ENCODE data around the gene AP4M1. TPM values are rescaled to one million over a fixed set of nuclear protein-coding genes. Genes with fewer than 3 reads are reported as not detected.

Gene AP4M1
- total and polyA plus RNA-seq, 9 of the 15 experiments (the other 6 are each of a cell fraction or from before 2014, with no cell fraction given), result 1.3 to 30.9 (median 14.1) TPM

- TF ChIP-seq ZNF639 (CRISPR knock-in tag; conservative IDR thresholded peaks at IDR 0.05 in 1 of 2, IDR thresholded peaks at IDR 0.05 in 1 of 2) (no peak), PREB (CRISPR knock-in tag; IDR thresholded peaks at IDR 0.05) (0 out of 2 replicates have a peak, but pooled peaks have one; percentile 52), SRSF7 (optimal IDR thresholded peaks at IDR 0.05; ENCODE audit: low read depth, low read length) (peak; percentile 19), BHLHE40 (IDR thresholded peaks at IDR 0.05; ENCODE audit: low read length) (no peak), SOX6 (IDR thresholded peaks at IDR 0.05) (0 out of 2 replicates have a peak, but pooled peaks have one; percentile 1), RERE (CRISPR knock-in tag; IDR thresholded peaks at IDR 0.05; ENCODE audit: borderline replicate concordance) (0 out of 2 replicates have a peak, but pooled peaks have one; percentile 88), RFX7 (CRISPR knock-in tag; IDR thresholded peaks at IDR 0.05) (no peak), PRMT5 (CRISPR knock-in tag; IDR thresholded peaks at IDR 0.05) (no peak), SP2 (IDR thresholded peaks at IDR 0.05; ENCODE audit: extremely low read depth, low read depth, low read length, poor library complexity, severe bottlenecking) (no peak), PHTF2 (CRISPR knock-in tag; IDR thresholded peaks at IDR 0.05) (no peak), ZNF780A (CRISPR knock-in tag; IDR thresholded peaks at IDR 0.05) (no peak), ZNF121 (CRISPR knock-in tag; conservative IDR thresholded peaks at IDR 0.05) (no peak), ZC3H4 (CRISPR knock-in tag; IDR thresholded peaks at IDR 0.05; ENCODE audit: borderline replicate concordance) (0 out of 2 replicates have a peak, but pooled peaks have one; percentile 72)
- TF ChIP-seq, protein P1, sequence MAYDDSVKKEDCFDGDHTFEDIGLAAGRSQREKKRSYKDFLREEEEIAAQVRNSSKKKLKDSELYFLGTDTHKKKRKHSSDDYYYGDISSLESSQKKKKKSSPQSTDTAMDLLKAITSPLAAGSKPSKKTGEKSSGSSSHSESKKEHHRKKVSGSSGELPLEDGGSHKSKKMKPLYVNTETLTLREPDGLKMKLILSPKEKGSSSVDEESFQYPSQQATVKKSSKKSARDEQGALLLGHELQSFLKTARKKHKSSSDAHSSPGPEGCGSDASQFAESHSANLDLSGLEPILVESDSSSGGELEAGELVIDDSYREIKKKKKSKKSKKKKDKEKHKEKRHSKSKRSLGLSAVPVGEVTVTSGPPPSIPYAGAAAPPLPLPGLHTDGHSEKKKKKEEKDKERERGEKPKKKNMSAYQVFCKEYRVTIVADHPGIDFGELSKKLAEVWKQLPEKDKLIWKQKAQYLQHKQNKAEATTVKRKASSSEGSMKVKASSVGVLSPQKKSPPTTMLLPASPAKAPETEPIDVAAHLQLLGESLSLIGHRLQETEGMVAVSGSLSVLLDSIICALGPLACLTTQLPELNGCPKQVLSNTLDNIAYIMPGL (CRISPR knock-in tag; IDR thresholded peaks at IDR 0.05), result 0 out of 2 replicates have a peak, but pooled peaks have one; percentile 0
Measured at GRCh38 chr7:100127866-100128636, 26.6 kb downstream of the AP4M1 start (continued).

All from K562 (cell line).